Nasal cavity respiratory epithelium epithelial cell of viscerocranial mucosa (primary cell): ENCODE data around the gene PTGIR. TPM values are rescaled to one million over a fixed set of nuclear protein-coding genes. Genes with fewer than 3 reads are reported as not detected.

Source experiments
- total RNA-seq: library from RNA; depleted of rRNA; stranded (reverse); fragments of >200 nt; gene quantifications from 2 replicates; pipeline ENCODE4 v1.2.3, GENCODE V29; 2014

The PTGIR gene, protein sequence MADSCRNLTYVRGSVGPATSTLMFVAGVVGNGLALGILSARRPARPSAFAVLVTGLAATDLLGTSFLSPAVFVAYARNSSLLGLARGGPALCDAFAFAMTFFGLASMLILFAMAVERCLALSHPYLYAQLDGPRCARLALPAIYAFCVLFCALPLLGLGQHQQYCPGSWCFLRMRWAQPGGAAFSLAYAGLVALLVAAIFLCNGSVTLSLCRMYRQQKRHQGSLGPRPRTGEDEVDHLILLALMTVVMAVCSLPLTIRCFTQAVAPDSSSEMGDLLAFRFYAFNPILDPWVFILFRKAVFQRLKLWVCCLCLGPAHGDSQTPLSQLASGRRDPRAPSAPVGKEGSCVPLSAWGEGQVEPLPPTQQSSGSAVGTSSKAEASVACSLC
- not detected in 2 replicates for total RNA-seq

DNA sequence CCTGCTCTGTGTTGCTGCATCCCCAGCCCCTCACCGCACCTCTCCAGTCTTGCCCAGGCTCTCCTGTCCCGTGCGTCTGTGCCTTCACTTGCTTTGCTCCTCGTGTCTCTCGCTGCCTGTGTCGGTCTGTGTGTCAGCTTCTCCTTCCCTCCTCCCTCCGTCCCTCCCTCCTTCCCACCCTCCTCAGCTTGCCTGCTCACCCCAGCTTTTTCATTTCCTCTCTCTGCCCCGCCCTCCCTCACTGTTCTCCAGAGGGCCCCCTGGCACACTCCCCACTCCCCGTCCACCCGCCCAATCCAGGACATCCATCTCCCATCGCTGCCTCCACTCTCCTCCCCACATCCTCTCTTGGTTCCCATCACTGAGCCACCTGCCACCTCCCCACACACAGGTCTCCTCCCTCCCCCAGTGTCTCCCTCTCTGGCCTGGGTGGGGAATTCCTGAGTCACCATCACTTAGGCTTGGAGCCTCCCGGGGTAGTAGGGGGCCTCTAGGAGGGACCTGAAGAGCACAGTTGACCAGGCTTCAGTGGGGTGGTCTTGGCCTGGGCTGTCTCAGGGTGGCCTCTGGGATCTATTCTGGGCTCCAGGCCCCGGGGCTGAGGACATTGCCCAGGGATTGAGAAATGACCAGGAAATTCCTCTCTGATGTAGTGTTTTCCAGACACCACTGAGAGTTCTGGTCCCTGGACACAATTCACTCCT lies at the start of gene PTGIR:
PTGIR (minus strand) TSS at position 132 of the 704 bp plus-strand sequence. CDS start 864 bp downstream, outside the sequence.

GRCh38 chr19:46661020-46661731 lies 36.3 kb upstream of the PTGIR start, which contains the start of gene DACT3:
TSS of gene DACT3 (minus strand) at chr19:46661182. CDS start at chr19:46661064, 118 bp downstream.

DNA sequence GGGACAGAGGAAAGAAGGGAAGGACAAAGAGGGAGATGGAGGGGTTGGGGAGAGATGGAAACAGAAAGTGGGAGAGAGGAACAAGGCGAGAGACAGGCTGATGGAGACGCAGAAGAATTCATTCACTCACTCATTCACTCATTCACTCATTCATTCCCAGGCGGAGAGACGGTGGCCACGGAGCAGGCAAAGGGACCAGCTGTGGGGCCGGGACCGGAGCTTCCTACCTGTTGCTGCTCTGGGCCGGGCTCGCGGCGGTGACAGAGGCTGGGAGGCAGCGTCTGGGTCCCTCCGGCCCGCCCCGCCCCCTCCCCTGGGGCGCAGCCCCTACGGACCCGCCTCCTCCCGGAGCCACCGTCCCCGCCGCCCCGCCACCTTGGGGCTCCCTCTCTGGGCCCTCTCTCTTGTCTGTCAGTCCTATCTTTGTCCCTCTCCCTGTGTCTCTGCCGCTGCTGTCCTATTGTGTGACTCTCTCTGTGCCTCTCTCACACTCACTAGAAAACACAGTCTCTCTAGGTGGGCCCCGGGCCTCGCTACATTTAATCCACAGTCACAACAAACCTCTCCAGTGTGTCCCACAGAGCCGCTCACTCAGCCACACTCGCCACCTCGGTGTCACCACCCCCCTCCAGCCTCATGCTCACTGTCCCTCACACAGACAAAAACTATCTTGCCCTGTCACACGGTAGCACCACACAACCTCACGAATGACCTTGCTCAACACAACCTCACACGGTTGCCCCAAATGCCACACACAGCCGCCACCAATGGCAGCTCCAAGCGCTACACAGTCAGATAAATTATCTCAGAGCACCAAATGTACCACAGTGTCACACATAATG lies 11.3 kb upstream of the PTGIR start, which contains the start of gene GNG8:
GNG8 (minus strand) TSS at position 283 of the 842 bp plus-strand sequence. CDS start 1,520 bp downstream, outside the sequence.

DNA sequence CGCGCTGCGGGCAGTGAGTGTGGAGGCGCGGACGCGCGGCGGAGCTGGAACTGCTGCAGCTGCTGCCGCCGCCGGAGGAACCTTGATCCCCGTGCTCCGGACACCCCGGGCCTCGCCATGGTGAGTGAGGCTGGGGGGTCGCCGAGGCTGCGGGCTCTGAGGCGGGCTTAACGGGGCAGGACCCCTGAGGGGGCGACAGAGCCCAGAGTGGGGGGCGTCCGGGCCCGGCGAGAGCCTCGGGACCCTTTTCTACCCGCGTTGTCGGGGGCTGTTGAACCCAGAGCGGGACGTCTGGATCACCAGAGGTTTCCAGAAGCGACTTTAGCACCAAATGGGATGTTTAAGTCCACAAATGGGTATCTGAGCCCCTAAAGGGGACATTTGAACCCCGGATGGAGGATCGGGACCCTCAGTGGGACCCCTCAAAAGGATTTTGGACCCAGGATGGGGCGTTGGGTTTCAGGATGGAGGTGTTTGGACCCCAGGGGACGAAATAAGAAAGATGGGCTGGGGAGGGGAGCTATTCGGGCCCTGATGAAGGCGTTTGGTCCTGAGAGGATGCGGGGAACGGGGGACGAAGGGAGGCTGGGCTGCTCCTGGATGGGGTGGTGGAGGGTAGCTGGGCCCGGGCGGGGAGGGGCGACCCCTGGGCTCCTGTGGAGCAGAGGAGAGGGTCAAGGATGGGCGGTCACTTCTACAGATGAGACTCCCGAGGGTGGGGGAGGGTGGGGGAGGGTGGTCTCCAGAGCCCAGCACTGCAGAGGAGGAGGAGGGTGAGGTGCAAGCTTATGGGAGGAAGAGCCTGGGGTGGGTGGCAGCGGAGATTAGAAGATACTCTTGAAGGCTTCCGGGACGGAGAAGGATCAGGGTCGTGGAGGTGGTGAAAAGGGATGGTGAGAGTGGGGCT lies 23.3 kb downstream of the PTGIR start, which contains the start of gene CALM3:
CALM3 (plus strand) TSS at position 13 of the 907 bp plus-strand sequence; CDS start at position 118, 105 bp downstream.

Other genes with a start within 250 kb of the PTGIR start
- gene CCDC8, start 211.5 kb downstream of the PTGIR start, total RNA-seq: 15.0 and 16.1 TPM in 2 replicates
- not detected in 2 replicates for gene PNMA8C, start 196.2 kb downstream of the PTGIR start, total RNA-seq
- 4.7 and 5.8 TPM in 2 replicates for gene PNMA8A, start 153.5 kb downstream of the PTGIR start, total RNA-seq
- gene PNMA8B, start 129.2 kb downstream of the PTGIR start, total RNA-seq: under 0.01 and 0.07 TPM in 2 replicates
- 73.1 and 94.7 TPM in 2 replicates for gene CALM3, start 23.8 kb downstream of the PTGIR start, total RNA-seq
- not detected in 2 replicates for gene GNG8, start 11.1 kb upstream of the PTGIR start, total RNA-seq
- under 0.01 TPM in 1 of 2 replicates, not detected in the other for gene DACT3, start 36.1 kb upstream of the PTGIR start, total RNA-seq
- 17.4 and 50.8 TPM in 2 replicates for gene PRKD2, start 92.0 kb upstream of the PTGIR start, total RNA-seq
- gene FKRP, start 121.0 kb upstream of the PTGIR start, total RNA-seq: 10.9 and 16.9 TPM in 2 replicates
- gene STRN4, start 121.4 kb upstream of the PTGIR start, total RNA-seq: 85.8 and 94.1 TPM in 2 replicates
- gene SLC1A5, start 163.5 kb upstream of the PTGIR start, total RNA-seq: 330 and 503 TPM in 2 replicates
- gene AP2S1, start 225.8 kb upstream of the PTGIR start, total RNA-seq: 104 and 109 TPM in 2 replicates
- gene ARHGAP35, start 235.9 kb upstream of the PTGIR start, total RNA-seq: 40.3 and 74.0 TPM in 2 replicates